ENCODE results near the gene POLD1.

The POLD1 gene

DNA sequence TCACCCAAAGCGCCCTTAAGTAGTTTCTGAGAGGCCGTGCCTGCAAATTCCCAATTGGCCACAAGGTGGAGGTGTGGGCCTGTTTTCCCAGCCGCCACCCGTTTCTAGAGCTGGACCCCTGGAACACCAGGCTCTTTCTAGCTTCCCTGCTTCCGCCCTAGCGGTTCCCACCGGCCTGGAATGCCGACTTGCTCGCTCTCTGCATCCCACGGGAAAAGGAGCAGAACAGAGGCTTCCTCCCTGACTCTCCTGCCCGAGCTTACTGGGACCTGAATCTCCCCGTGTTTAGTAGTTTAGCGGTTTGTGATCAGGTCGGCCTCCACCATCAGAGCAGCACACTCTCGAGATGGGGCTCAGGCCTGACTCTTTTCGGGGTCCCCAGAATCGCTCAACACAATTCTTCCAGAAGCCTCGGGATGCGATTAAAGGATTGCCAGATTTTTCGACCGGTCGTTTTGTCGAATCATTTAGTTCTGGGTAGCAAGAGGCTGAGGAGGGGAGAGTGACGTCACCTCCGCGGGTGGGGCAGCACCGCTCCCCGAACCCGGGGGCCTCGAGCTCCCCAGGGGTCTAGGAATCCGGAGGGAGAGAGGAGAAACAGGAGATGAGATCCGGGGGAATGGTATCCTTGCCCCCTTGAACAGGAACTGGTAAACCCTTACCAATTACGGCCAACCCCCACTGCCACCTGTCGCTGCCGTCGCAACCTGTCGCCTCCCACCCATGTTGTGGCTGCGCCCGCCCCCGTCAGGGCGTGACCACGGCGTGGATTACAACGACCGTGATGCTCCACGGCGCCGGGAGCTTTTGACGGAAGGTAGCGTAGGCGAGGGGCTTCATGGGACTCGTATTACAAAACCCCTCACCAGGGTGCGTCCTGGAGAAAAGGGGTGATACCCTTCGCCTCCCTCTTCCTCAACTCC is 26.7 kb upstream of the POLD1 start:
- Histone ChIP-seq H3K27ac (ENCODE audit: low read length) (no peak overlapping the region), H3K27me3 (ENCODE audit: insufficient read depth, low read length) (no peaks in the 10 kb centered on the region), H3K36me3 (ENCODE audit: insufficient read depth, low read depth, low read length) (no peaks in the 10 kb centered on the region), H3K4me1 (ENCODE audit: insufficient read depth, low read length) (no peaks in the 10 kb centered on the region), H3K9me3 (ENCODE audit: insufficient read depth, low read depth, low read length) (peaks cover 23% of the 10 kb centered on the region; the same call in 1 of the 2 replicates), H3K9ac (ENCODE audit: low read depth, low read length) (no peak overlapping the region), H3K4me3 (ENCODE audit: low read length) (no peak overlapping the region)

DNA sequence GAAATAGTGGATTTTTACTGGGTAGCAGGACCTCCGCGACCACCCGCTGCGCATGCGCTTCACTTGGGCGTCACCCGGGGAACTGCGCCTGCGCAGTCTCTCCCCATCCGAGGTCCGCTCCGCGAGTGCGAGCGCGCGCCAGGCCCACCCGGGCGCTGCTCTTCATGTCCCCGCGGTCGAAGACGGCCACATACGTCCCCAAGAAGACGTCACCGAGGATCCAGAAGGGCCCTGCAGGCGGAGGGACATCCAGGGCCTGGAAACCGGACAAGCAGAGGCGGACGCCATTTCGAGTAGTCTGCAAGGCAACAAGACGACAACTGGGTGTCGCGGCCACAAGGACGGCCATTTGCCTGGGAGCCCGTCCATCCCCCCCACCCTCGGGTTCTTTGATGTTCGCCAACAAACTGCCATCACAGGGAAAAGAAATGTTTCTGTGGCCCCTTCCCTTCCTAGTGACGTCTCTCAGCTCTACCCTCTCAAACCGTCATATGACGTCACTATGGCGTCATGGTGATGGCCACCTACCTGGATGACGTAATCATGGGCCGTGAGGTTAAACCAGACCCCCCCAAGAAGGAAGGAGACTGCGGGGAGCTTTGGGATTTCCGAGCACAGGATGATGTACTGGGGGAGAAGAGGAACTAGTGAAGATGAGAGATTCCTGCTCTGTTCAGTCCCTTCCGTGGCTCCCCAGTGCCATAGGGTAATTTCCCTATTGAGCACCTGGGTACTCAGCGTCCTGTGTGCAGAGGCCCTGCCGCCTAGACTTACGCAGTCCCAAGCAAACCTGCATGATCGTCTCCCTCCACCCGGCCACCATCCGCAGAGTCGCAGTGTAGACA is 25.4 kb upstream of the POLD1 start:
- Histone ChIP-seq H3K9ac (ENCODE audit: low read depth, low read length) (no peak overlapping the region), H3K4me1 (ENCODE audit: insufficient read depth, low read length) (no peaks in the 10 kb centered on the region), H3K9me3 (ENCODE audit: insufficient read depth, low read depth, low read length) (peaks cover 30% of the 10 kb centered on the region), H3K27me3 (ENCODE audit: insufficient read depth, low read length) (no peaks in the 10 kb centered on the region), H3K27ac (ENCODE audit: low read length) (no peak overlapping the region), H3K4me3 (ENCODE audit: low read length) (no peak overlapping the region), H3K36me3 (ENCODE audit: insufficient read depth, low read depth, low read length) (no peaks in the 10 kb centered on the region)

- no peak overlapping the region for H3K9ac ChIP-seq (ENCODE audit: low read depth, low read length)
- peaks cover 31% of the 10 kb centered on the region for H3K9me3 ChIP-seq (ENCODE audit: insufficient read depth, low read depth, low read length)
- no peaks in the 10 kb centered on the region for H3K27me3 ChIP-seq (ENCODE audit: insufficient read depth, low read length)
- H3K4me1 ChIP-seq (ENCODE audit: insufficient read depth, low read length), result no peaks in the 10 kb centered on the region
- H3K36me3 ChIP-seq (ENCODE audit: insufficient read depth, low read depth, low read length), result no peaks in the 10 kb centered on the region
- no peak overlapping the region for H3K4me3 ChIP-seq (ENCODE audit: low read length)
- no peak overlapping the region for H3K27ac ChIP-seq (ENCODE audit: low read length)
Observed at GRCh38 chr19:50359328-50359818, 24.8 kb upstream of the POLD1 start.

DNA sequence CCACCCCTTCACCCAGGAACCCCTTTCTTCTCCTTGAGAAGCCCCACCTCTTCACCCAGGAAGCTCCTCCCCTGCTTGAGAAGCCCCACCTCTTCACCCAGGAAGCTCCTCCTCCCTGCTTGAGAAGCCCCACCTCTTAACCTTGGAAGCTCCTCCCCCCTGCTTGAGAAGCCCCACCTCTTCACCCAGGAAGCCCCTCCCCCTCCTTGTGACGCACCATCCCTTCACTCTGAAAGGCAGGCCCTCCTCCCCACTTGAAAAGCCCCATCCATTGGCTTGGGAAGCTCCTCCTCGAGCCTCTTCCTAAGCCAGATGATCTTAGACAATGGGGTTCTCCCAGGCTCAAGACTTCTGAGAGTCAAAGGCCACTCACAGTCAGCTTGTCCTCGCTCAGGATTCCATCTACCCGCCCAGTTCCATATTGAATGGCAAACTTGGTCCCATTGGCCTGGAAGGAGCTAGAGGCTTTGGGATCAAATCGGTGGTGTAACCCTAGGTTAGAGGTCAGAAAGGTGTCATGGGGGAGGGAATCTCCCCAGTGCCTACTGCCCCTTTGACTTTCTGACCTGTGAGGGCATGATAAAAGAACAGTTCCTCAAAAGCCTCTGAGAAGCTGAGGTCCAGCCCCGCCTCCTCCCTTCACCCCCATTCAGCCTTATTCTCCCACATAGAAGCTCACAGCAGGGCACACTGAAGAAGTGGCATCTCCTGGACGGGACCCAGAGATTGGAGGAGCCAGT is 22.7 kb upstream of the POLD1 start:
- Histone ChIP-seq H3K9ac (ENCODE audit: low read depth, low read length) (no peak overlapping the region), H3K36me3 (ENCODE audit: insufficient read depth, low read depth, low read length) (no peaks in the 10 kb centered on the region), H3K27me3 (ENCODE audit: insufficient read depth, low read length) (no peaks in the 10 kb centered on the region), H3K9me3 (ENCODE audit: insufficient read depth, low read depth, low read length) (peaks cover 25% of the 10 kb centered on the region), H3K27ac (ENCODE audit: low read length) (no peak overlapping the region), H3K4me1 (ENCODE audit: insufficient read depth, low read length) (no peaks in the 10 kb centered on the region), H3K4me3 (ENCODE audit: low read length) (no peak overlapping the region)

DNA sequence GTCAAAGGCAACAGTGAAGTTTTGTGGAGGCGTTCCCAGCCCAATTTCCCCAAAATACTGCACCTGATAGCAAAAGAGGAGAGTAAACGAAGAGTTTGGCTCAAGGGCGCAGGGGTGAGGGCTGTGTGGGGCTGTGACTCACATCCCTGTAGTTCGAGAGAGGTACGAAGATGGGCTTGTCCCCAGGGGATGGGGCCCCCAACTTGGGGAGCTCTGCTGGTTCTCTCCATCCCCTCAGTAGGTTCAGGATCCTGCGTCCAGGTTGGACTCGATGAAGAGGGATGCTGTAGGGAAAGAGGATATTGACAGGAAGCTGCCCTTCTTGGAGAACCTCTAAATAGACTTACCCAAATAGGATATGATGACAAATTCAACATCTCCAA is 22.1 kb upstream of the POLD1 start:
- Histone ChIP-seq H3K27me3 (ENCODE audit: insufficient read depth, low read length) (no peaks in the 10 kb centered on the region), H3K36me3 (ENCODE audit: insufficient read depth, low read depth, low read length) (no peaks in the 10 kb centered on the region), H3K4me1 (ENCODE audit: insufficient read depth, low read length) (no peaks in the 10 kb centered on the region), H3K27ac (ENCODE audit: low read length) (no peak overlapping the region), H3K9me3 (ENCODE audit: insufficient read depth, low read depth, low read length) (peaks cover 25% of the 10 kb centered on the region), H3K4me3 (ENCODE audit: low read length) (no peak overlapping the region), H3K9ac (ENCODE audit: low read depth, low read length) (no peak overlapping the region)

DNA sequence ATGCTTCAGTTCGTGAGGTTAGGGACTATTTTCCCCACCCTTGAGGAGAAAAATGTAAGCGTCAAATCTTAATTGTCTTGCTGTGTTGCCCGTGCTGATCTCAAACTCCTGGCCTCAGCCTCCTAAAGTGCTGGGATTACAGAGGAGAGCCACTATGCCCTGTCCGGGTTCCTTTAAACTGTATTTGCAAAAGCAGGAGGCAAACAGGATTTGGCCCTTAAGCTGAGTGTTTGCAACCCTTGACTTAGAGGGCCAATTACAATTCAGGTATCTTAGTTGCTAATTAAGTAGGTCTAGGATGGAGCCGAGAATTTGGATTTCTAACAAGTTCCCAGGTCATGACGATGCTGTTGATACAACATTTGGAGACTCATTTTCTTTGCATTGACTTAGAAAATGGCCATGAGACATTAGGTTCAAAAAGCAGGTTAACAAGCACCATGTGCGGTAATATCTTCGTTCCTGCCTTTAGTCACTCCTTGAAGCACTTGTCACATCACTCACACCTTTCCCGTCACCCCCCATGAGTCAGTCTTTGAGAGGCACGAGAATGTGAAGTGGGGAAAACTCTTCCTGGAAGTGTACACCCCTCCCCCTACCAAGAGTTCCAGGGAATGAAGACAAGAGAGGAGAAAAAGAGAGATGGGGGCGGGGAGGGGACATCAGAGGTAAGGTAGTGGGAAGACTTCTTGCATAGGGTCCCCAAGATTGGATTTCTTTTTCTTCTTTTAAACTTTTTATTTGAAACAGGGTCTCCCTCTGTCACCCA is 21.3 kb upstream of the POLD1 start:
- no peaks in the 10 kb centered on the region for H3K4me1 ChIP-seq (ENCODE audit: insufficient read depth, low read length)
- H3K27me3 ChIP-seq (ENCODE audit: insufficient read depth, low read length), result no peaks in the 10 kb centered on the region
- H3K27ac ChIP-seq (ENCODE audit: low read length), result no peak overlapping the region
- H3K36me3 ChIP-seq (ENCODE audit: insufficient read depth, low read depth, low read length), result no peaks in the 10 kb centered on the region
- peaks cover 25% of the 10 kb centered on the region for H3K9me3 ChIP-seq (ENCODE audit: insufficient read depth, low read depth, low read length)
- H3K9ac ChIP-seq (ENCODE audit: low read depth, low read length), result no peak overlapping the region
- no peak overlapping the region for H3K4me3 ChIP-seq (ENCODE audit: low read length)

- Histone ChIP-seq H3K9ac (ENCODE audit: low read depth, low read length) (no peak within 1 kb of the TSS), H3K36me3 (ENCODE audit: insufficient read depth, low read depth, low read length) (no peaks in the 10 kb centered on the region), H3K4me1 (ENCODE audit: insufficient read depth, low read length) (no peaks in the 10 kb centered on the region), H3K4me3 (ENCODE audit: low read length) (no peak within 1 kb of the TSS), H3K27ac (ENCODE audit: low read length) (no peak within 1 kb of the TSS), H3K27me3 (ENCODE audit: insufficient read depth, low read length) (no peaks in the 10 kb centered on the region), H3K9me3 (ENCODE audit: insufficient read depth, low read depth, low read length) (peaks cover 19% of the 10 kb centered on the region)
Observed at GRCh38 chr19:50365434-50366306, 18.5 kb upstream of the POLD1 start, which contains the start of gene NAPSA. TSS of gene NAPSA (minus strand) at chr19:50365639. CDS start at chr19:50365621, 18 bp downstream.

DNA sequence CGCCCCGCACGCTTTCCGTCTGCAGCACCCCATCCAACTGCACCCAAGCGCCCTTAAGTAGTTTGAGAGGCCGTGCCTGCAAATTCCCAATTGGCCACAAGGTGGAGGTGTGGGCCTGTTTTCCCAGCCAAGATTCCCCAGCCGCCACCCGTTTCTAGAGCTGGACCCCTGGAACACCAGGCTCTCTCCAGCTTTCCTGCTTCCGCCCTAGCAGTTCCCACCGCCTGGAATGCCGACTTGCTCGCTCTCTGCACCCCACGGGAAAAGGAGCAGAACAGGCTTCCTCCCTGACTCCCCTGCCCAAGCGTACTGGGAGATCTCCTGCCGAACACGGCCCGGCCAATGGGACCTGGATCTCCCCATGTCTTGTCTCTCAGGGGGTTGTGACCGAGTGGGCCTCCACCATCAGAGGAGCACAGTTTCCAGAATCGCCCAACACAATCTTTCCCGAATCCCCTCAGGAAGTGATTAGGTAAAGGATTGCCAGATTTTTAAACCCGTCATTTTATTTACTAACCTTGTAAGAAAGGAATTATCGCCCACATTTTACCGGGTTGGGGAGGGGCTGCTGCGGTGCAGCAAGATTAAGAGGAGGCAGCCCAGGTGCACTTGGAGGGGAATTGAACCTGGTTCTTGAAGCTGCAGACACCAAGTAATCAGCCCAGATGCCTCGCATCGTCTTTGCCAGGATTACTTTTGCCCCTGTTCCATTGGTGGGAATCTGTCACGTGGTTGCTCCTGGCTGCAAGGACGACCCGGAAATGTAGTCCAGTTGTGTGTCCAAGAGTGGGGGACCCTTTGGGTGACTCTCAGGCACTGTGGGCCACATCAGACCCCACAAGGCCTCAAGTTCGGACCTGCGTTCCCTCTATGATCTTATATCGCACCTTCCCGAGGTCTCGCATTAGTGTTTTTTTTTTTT is 15.2 kb upstream of the POLD1 start:
- Histone ChIP-seq H3K9me3 (ENCODE audit: insufficient read depth, low read depth, low read length) (no peaks in the 10 kb centered on the region), H3K4me1 (ENCODE audit: insufficient read depth, low read length) (no peaks in the 10 kb centered on the region), H3K27me3 (ENCODE audit: insufficient read depth, low read length) (no peaks in the 10 kb centered on the region), H3K4me3 (ENCODE audit: low read length) (peak overlapping the region; percentile 72), H3K36me3 (ENCODE audit: insufficient read depth, low read depth, low read length) (no peaks in the 10 kb centered on the region), H3K9ac (ENCODE audit: low read depth, low read length) (peak overlapping the region; percentile 72; the same call in 1 of the 2 replicates), H3K27ac (ENCODE audit: low read length) (no peak overlapping the region)

GRCh38 chr19:50371914-50372475 is 12.2 kb upstream of the POLD1 start:
- Histone ChIP-seq H3K9me3 (ENCODE audit: insufficient read depth, low read depth, low read length) (no peaks in the 10 kb centered on the region), H3K36me3 (ENCODE audit: insufficient read depth, low read depth, low read length) (no peaks in the 10 kb centered on the region), H3K9ac (ENCODE audit: low read depth, low read length) (no peak overlapping the region), H3K27ac (ENCODE audit: low read length) (no peak overlapping the region), H3K4me3 (ENCODE audit: low read length) (no peak overlapping the region), H3K4me1 (ENCODE audit: insufficient read depth, low read length) (no peaks in the 10 kb centered on the region), H3K27me3 (ENCODE audit: insufficient read depth, low read length) (no peaks in the 10 kb centered on the region)

Data from iPS-20b (cell line).